ENCODE results near the gene ANKIB1.

GRCh38 chr7:92200791-92201190 is 45.0 kb upstream of the ANKIB1 start:
- TF ChIP-seq, protein P1, sequence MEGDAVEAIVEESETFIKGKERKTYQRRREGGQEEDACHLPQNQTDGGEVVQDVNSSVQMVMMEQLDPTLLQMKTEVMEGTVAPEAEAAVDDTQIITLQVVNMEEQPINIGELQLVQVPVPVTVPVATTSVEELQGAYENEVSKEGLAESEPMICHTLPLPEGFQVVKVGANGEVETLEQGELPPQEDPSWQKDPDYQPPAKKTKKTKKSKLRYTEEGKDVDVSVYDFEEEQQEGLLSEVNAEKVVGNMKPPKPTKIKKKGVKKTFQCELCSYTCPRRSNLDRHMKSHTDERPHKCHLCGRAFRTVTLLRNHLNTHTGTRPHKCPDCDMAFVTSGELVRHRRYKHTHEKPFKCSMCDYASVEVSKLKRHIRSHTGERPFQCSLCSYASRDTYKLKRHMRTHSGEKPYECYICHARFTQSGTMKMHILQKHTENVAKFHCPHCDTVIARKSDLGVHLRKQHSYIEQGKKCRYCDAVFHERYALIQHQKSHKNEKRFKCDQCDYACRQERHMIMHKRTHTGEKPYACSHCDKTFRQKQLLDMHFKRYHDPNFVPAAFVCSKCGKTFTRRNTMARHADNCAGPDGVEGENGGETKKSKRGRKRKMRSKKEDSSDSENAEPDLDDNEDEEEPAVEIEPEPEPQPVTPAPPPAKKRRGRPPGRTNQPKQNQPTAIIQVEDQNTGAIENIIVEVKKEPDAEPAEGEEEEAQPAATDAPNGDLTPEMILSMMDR (IDR thresholded peaks at IDR 0.05) = no peak
- no peak for TF ChIP-seq EP300 (IDR thresholded peaks at IDR 0.05)

Data from suprapubic skin (tissue), 3 donors.